HEK293 (cell line): ENCODE results near the gene IGSF9B.
A peak's percentile ranks its signal among the peaks of the same experiment; 100 is the strongest.

Source experiments
- CTCF ChIA-PET: fragments of 350-600 bp; formaldehyde crosslinking; extraction: SDS; loops from one replicate; lab custom pipeline; 2021; ENCODE audit warnings: antibody characterized with exemption; lab: Yijun Ruan, JAX
- POLR2A ChIA-PET: fragments of 300-600 bp; formaldehyde crosslinking; extraction: SDS; loops from one replicate; lab custom pipeline; 2020; ENCODE audit warnings: antibody characterized with exemption, inconsistent platforms; lab: Yijun Ruan, JAX
- H3K27ac ChIP-seq: fragments of 200-500 bp; sonication (Bioruptor generic); 2 replicates; pipeline ENCODE4 v1.5.1; 2014; ENCODE audit warnings: low read depth, low read length, control low read depth, inconsistent platforms; ENCODE audit errors: extremely low read depth
- H3K36me3 ChIP-seq, 2 experiments: fragments of 200-500 bp in 1 of 2; sonication (Bioruptor generic) in 1 of 2; 1 replicate in 1 of 2; 2 replicates in 1 of 2; pipeline ENCODE4 v1.5.1; 2014 to 2017; ENCODE audit warnings: inconsistent platforms in 2 of 2, low read length in 2 of 2; ENCODE audit not compliant: control insufficient read depth in 2 of 2, insufficient read depth in 1 of 2
- H3K4me1 ChIP-seq: fragments of 200-500 bp; sonication (Bioruptor generic); 2 replicates; pipeline ENCODE4 v1.5.1; 2014; ENCODE audit warnings: mild to moderate bottlenecking, low read length, inconsistent platforms; ENCODE audit not compliant: control insufficient read depth, insufficient read depth
- H3K4me3 ChIP-seq: 2 replicates; pipeline ENCODE4 v1.5.1; 2011; ENCODE audit warnings: low read depth, mild to moderate bottlenecking, control low read depth, low read length, moderate library complexity
- H3K9me3 ChIP-seq: fragments of 200-500 bp; sonication (Bioruptor generic); 2 replicates; pipeline ENCODE4 v1.5.1; 2014; ENCODE audit warnings: low read depth, low read length, inconsistent platforms; ENCODE audit not compliant: control insufficient read depth, insufficient read depth
- CTCF ChIP-seq: fragments of 450-650 bp; formaldehyde crosslinking; IDR thresholded peaks from 2 replicates; pipeline ENCODE4 v1.5.1; 2016; ENCODE audit warnings: missing biosample characterization, missing genetic modification characterization
- ELK4 ChIP-seq: IDR thresholded peaks from 2 replicates; pipeline ENCODE4 v1.6.1; 2011; ENCODE audit warnings: mild to moderate bottlenecking, low read depth, low read length, borderline replicate concordance
- FEZF1 ChIP-seq: fragments of 450-650 bp; formaldehyde crosslinking; IDR thresholded peaks from 2 replicates; pipeline ENCODE4 v1.5.1; 2016; ENCODE audit warnings: missing biosample characterization, missing genetic modification characterization
- HIC1 ChIP-seq: fragments of 450-650 bp; formaldehyde crosslinking; IDR thresholded peaks from 2 replicates; pipeline ENCODE4 v1.5.1; 2016; ENCODE audit warnings: missing biosample characterization, missing genetic modification characterization
- KLF1 ChIP-seq: fragments of 450-650 bp; formaldehyde crosslinking; IDR thresholded peaks from 2 replicates; pipeline ENCODE4 v1.5.1; 2016; ENCODE audit warnings: missing biosample characterization, missing genetic modification characterization
- KLF16 ChIP-seq: fragments of 450-650 bp; formaldehyde crosslinking; IDR thresholded peaks from 2 replicates; pipeline ENCODE4 v1.5.1; 2017; ENCODE audit warnings: missing biosample characterization, missing genetic modification characterization
- PRDM4 ChIP-seq: fragments of 450-650 bp; formaldehyde crosslinking; IDR thresholded peaks from 2 replicates; pipeline ENCODE4 v1.5.1; 2017; ENCODE audit warnings: missing biosample characterization, missing genetic modification characterization
- REST ChIP-seq: fragments of 450-650 bp; formaldehyde crosslinking; IDR thresholded peaks from 2 replicates; pipeline ENCODE4 v1.5.1; 2016; ENCODE audit warnings: missing biosample characterization, missing genetic modification characterization
- ZNF175 ChIP-seq: fragments of 450-650 bp; formaldehyde crosslinking; IDR thresholded peaks from 2 replicates; pipeline ENCODE4 v1.5.1; 2016; ENCODE audit warnings: missing biosample characterization, missing genetic modification characterization
- ZNF18 ChIP-seq: fragments of 450-650 bp; formaldehyde crosslinking; IDR thresholded peaks from 2 replicates; pipeline ENCODE4 v1.5.1; 2016; ENCODE audit warnings: missing biosample characterization, missing genetic modification characterization
- ZNF341 ChIP-seq: fragments of 450-650 bp; formaldehyde crosslinking; IDR thresholded peaks from 2 replicates; pipeline ENCODE4; 2016; ENCODE audit warnings: low read depth, missing biosample characterization, missing genetic modification characterization
- ZNF549 ChIP-seq: fragments of 450-650 bp; IDR thresholded peaks from 2 replicates; pipeline ENCODE4 v1.5.1; 2018; ENCODE audit warnings: missing biosample characterization, missing genetic modification characterization, mild to moderate bottlenecking, inconsistent platforms, moderate library complexity
- ZNF555 ChIP-seq: fragments of 450-650 bp; formaldehyde crosslinking; conservative IDR thresholded peaks from 2 replicates; pipeline ENCODE4 v1.5.1; 2017; ENCODE audit warnings: missing biosample characterization, mild to moderate bottlenecking, missing genetic modification characterization, inconsistent platforms
- ZNF596 ChIP-seq: fragments of 450-650 bp; IDR thresholded peaks from 2 replicates; pipeline ENCODE4 v1.5.0; 2018; ENCODE audit warnings: missing biosample characterization, mild to moderate bottlenecking, missing genetic modification characterization, moderate library complexity
- ZNF664 ChIP-seq: fragments of 450-650 bp; formaldehyde crosslinking; IDR thresholded peaks from 2 replicates; pipeline ENCODE4 v1.5.1; 2016; ENCODE audit warnings: missing biosample characterization, missing genetic modification characterization
- ZXDB ChIP-seq: fragments of 450-650 bp; formaldehyde crosslinking; IDR thresholded peaks from 2 replicates; pipeline ENCODE4 v1.5.1; 2016; ENCODE audit warnings: missing biosample characterization, missing genetic modification characterization

IGSF9B gene

GRCh38 chr11:133952199-133953190, 4.3 kb downstream of the IGSF9B start (continued):
- TF ChIP-seq CTCF (tag by site-specific recombination) (no peak), HIC1 (no peak)

GRCh38 chr11:133951327-133952198, 5.2 kb downstream of the IGSF9B start:
- Histone ChIP-seq H3K27ac (peak overlapping the region; percentile 28; the same call in 1 of the 2 replicates), H3K4me3 (peak overlapping the region; percentile 21; the same call in 1 of the 2 replicates)
- CTCF ChIA-PET: interaction anchor here (0.7 kb wide), 1 partner anchor 24 kb away, joined by 3 read pairs; no protein-coding TSS in a partner anchor
- no peak for TF ChIP-seq ZNF596 (tag by site-specific recombination)
- TF ChIP-seq KLF1: no peak
- no peak for TF ChIP-seq ZNF664
- TF ChIP-seq KLF16 (tag by site-specific recombination): no peak
- no peak for TF ChIP-seq ZNF18 (tag by site-specific recombination)
- TF ChIP-seq PRDM4 (tag by site-specific recombination): no peak
- no peak for TF ChIP-seq ZNF175 (tag by site-specific recombination)
- no peak for TF ChIP-seq ZNF549
- TF ChIP-seq ZNF555 (tag by site-specific recombination): no peak
- TF ChIP-seq ELK4: no peak
- TF ChIP-seq ZNF341 (tag by site-specific recombination): peak; percentile 31
- no peak for TF ChIP-seq ZXDB
- no peak for TF ChIP-seq REST (tag by site-specific recombination)
- no peak for TF ChIP-seq FEZF1 (tag by site-specific recombination)

More at GRCh38 chr11:133951327-133952198, 5.2 kb downstream of the IGSF9B start:
- Histone ChIP-seq H3K36me3 (no peaks in the 10 kb centered on the region), H3K9me3 (no peaks in the 10 kb centered on the region), H3K4me1 (peaks cover 14% of the 10 kb centered on the region)
- POLR2A ChIA-PET: interaction anchor here (0.6 kb wide), 1 partner anchor 82 kb away, joined by 3 read pairs; no protein-coding TSS in a partner anchor
